ENCODE data around the gene FBXO2.

DNA sequence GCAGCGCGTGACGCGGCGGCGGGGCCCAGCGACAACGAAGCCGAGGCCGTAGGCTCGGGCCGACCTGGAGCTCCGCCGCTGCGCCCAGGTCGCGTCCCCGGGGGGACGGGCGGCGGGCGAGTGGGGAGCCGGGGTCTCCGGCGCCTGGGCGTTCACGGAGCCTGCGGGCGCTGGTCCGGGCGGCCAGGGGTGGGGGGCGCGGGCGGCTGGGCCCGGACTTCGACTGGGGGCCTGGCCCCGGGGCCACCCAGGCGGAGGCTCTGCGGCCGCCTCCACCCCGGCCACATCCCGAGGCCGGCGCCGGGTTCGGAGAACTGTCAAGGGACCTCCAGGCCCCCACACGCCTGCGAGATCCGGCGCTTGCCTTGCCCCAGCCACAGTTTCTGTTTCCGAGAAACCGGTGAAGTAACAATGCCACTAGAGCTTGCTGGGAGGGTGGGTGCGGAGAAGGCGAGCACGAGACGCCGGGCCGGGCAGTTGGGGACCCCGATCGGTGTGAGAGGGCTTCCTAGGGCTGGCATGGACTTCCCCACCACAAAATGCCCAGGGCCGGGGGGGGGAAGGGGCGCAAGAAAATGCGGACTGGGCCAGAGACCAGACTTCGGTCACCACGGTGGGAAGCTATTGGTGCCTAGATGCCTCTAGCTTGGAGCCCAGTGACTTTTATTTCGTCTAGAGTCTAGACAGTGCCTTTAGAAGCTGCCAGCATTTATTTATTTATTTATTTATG lies 10.3 kb upstream of the FBXO2 start:
- no peak; the same call in 1 of the 2 replicates for TF ChIP-seq POLR2AphosphoS5 (IDR thresholded peaks at IDR 0.05; ENCODE audit: borderline replicate concordance, low read depth, low read length)
- no peak for TF ChIP-seq EZH2 (IDR thresholded peaks at IDR 0.05)
